Trophoblast cell (in vitro differentiated cells and primary cell): Measurements from ENCODE around the gene MFNG.

ENCODE experiments used
- DNase-seq, 2 donors: peaks; one replicate each; pipeline ENCODE4 v3.0.0-alpha.2; 2016
- H2AFZ ChIP-seq: 2 replicates; pipeline ENCODE4 v1.6.1; 2013; ENCODE audit warnings: low read length, moderate library complexity, mild to moderate bottlenecking; ENCODE audit not compliant: insufficient read depth, poor library complexity
- H2AK5ac ChIP-seq: 2 replicates; pipeline ENCODE4 v1.6.1; 2013; ENCODE audit warnings: mild to moderate bottlenecking, low read length
- H2BK120ac ChIP-seq: 2 replicates; pipeline ENCODE4 v1.6.1; 2013; ENCODE audit warnings: low read length, mild to moderate bottlenecking, moderate library complexity; ENCODE audit not compliant: insufficient read depth, poor library complexity
- H2BK12ac ChIP-seq: 2 replicates; pipeline ENCODE4 v1.6.1; 2013; ENCODE audit warnings: mild to moderate bottlenecking, low read length, moderate library complexity
- H2BK5ac ChIP-seq: 2 replicates; pipeline ENCODE4 v1.6.1; 2013; ENCODE audit warnings: low read length, low read depth, moderate library complexity, mild to moderate bottlenecking; ENCODE audit not compliant: poor library complexity
- H3K14ac ChIP-seq: 2 replicates; pipeline ENCODE4 v1.6.1; 2013; ENCODE audit warnings: mild to moderate bottlenecking, low read length
- H3K18ac ChIP-seq: 2 replicates; pipeline ENCODE4 v1.6.1; 2013; ENCODE audit warnings: mild to moderate bottlenecking, low read length
- H3K23ac ChIP-seq: 2 replicates; pipeline ENCODE4 v1.6.1; 2013; ENCODE audit warnings: low read length
- H3K27ac ChIP-seq: 2 replicates; pipeline ENCODE4 v1.5.1; 2013; ENCODE audit warnings: low read depth, mild to moderate bottlenecking, inconsistent platforms, low read length, moderate library complexity
- H3K27me3 ChIP-seq: 2 replicates; pipeline ENCODE4 v1.6.1; 2013; ENCODE audit warnings: inconsistent platforms, mild to moderate bottlenecking, low read length, moderate library complexity; ENCODE audit not compliant: insufficient read depth
- H3K36me3 ChIP-seq, 2 experiments: 1 replicate in 1 of 2; 2 replicates in 1 of 2; pipeline ENCODE4 v1.6.1; 2013; ENCODE audit warnings: low read length in 2 of 2, mild to moderate bottlenecking in 2 of 2, moderate library complexity in 1 of 2; ENCODE audit not compliant: insufficient read depth in 2 of 2, control insufficient read depth in 1 of 2
- H3K4ac ChIP-seq: 2 replicates; pipeline ENCODE4 v1.6.1; 2013; ENCODE audit warnings: low read depth, mild to moderate bottlenecking, low read length, moderate library complexity
- H3K4me1 ChIP-seq, 2 experiments: 1 replicate in 1 of 2; 2 replicates in 1 of 2; pipeline ENCODE4 v1.6.1; 2013; ENCODE audit warnings: low read length in 2 of 2, mild to moderate bottlenecking in 2 of 2, moderate library complexity in 1 of 2; ENCODE audit not compliant: insufficient read depth in 2 of 2, control insufficient read depth in 1 of 2
- H3K4me2 ChIP-seq: 2 replicates; pipeline ENCODE4 v1.6.1; 2013; ENCODE audit warnings: inconsistent platforms, mild to moderate bottlenecking, low read length, moderate library complexity
- H3K4me3 ChIP-seq: 2 replicates; pipeline ENCODE4 v1.5.1; 2013; ENCODE audit warnings: mild to moderate bottlenecking, low read depth, low read length, inconsistent platforms
- H3K79me1 ChIP-seq: one replicate; pipeline ENCODE4 v1.6.1; 2013; ENCODE audit warnings: low read length
- H3K79me2 ChIP-seq: 2 replicates; pipeline ENCODE4 v1.6.1; 2013; ENCODE audit warnings: low read length, mild to moderate bottlenecking; ENCODE audit not compliant: control insufficient read depth, insufficient read depth, poor library complexity
- H3K9ac ChIP-seq: 2 replicates; pipeline ENCODE4 v1.6.1; 2013; ENCODE audit warnings: mild to moderate bottlenecking, low read length
- H3K9me3 ChIP-seq: 2 replicates; pipeline ENCODE4 v1.6.1; 2013; ENCODE audit warnings: low read depth, mild to moderate bottlenecking, control low read depth, inconsistent platforms, low read length; ENCODE audit not compliant: insufficient read depth
- H4K12ac ChIP-seq: 2 replicates; pipeline ENCODE4 v1.6.1; 2013; ENCODE audit warnings: low read depth, mild to moderate bottlenecking, low read length, moderate library complexity
- H4K8ac ChIP-seq: 2 replicates; pipeline ENCODE4 v1.6.1; 2013; ENCODE audit warnings: low read depth, mild to moderate bottlenecking, low read length, moderate library complexity
- H4K91ac ChIP-seq: one replicate; pipeline ENCODE4 v1.6.1; 2013; ENCODE audit warnings: low read depth, mild to moderate bottlenecking, low read length, moderate library complexity
- WGBS: extraction: QIAGEN DNeasy Blood & Tissue Kit; methylation state at CpG from one replicate; pipeline ENCODE4 v1.1.7; 2013; ENCODE audit warnings: missing lambda C conversion rate; ENCODE audit not compliant: insufficient read length, insufficient coverage; ENCODE audit errors: extremely low coverage; 5-methylcytosine and 5-hydroxymethylcytosine counted together

MFNG gene

DNA sequence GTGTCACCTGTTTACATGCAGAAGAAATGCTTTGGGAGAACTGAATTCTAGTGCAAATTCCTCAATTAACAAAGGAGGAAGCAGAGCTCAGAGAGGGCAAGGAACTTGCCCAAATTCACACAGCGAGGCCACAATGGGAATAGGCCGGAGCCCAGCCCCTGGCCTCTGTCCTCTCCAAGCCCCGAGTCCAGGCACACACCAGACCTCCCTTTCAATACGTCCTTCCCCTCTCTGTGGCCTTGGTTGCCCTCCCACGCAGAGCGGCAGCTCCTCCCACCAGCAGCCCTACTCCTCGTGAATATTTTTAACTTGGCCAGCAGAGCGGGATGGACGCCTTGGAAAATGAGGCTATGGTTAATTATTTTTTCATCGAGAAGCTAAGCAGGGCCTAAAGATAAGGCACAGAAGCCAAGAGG, 34.6 kb upstream of the MFNG start:
- H3K4me2 ChIP-seq, result no peak overlapping the region
- H3K9me3 ChIP-seq, result peaks cover 6% of the 10 kb centered on the region
- no CpG with 5 or more reads among the region's 10 CpGs for WGBS
- peaks cover 11 to 17% of the 10 kb centered on the region in 2 experiments for H3K4me1 ChIP-seq
- H3K27me3 ChIP-seq, result peaks cover 3% of the 10 kb centered on the region
- peaks cover 7% of the 10 kb centered on the region for H3K79me2 ChIP-seq
- no peak overlapping the region for H3K18ac ChIP-seq
- no peak overlapping the region for H3K4ac ChIP-seq
- H2BK120ac ChIP-seq, result no peak overlapping the region
- peaks cover 16% of the 10 kb centered on the region for H3K79me1 ChIP-seq
- no peak overlapping the region for H2AFZ ChIP-seq
- H3K4me3 ChIP-seq, result no peak overlapping the region
- no peak overlapping the region for H3K9ac ChIP-seq
- no peak overlapping the region for H3K23ac ChIP-seq
- H4K91ac ChIP-seq, result no peak overlapping the region
- no peak overlapping the region for H2AK5ac ChIP-seq
- no peak overlapping the region for H3K27ac ChIP-seq
- H2BK12ac ChIP-seq, result no peak overlapping the region
- no peaks in the 10 kb centered on the region for H3K36me3 ChIP-seq
- no peak overlapping the region for H2BK5ac ChIP-seq
- H3K14ac ChIP-seq, result no peak overlapping the region
- DNase-seq, result no peak
- H4K8ac ChIP-seq, result no peak overlapping the region
- H4K12ac ChIP-seq, result no peak overlapping the region

DNA sequence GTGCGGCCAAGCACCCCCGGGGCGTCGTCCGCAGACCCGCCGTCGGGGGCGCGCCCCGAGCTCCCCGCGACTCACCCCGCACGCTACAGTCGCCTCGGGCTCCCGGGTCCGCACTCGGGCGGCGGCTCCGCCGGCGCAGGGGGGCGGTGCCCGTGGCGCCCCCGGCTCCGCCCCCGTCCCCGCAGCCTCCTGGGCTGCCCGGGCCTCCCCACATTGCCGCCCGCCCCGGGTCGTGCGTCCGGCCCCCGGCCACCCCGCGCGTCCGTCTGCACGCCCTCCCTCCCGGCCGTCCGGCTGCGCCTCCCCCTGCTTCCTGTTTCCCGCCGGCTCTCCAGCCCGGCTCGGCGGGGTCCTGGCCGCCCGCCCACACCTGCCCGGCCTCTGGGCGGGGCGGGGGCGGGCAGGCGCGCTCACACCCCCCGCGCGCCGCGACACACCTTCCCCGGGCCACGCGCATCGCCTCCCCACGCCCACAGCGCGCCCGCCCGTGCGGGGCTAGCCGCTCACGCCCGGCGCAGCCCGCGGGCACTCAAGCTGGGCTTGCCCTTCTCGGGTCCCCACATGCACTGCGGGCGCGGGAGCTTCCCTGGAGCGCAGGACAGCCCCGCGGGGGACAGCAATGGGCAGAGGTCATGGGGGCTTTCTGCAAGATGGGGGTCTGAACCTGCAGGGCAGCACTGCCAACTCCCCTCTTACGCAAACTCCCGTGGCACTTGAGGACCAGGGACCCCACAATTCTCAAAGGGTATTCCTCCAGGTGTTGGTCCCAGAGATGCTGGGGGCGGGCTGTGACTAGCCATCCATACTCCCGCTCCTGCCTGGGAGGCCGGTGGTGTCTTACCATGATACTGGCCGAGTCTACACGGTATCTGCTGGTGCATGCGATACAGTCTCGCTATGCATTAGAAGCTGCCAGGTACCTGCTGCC, 33.3 kb upstream of the MFNG start, which contains the start of gene CARD10:
Gene CARD10, minus strand, starts transcription at position 148 of the 928 bp plus-strand sequence. CDS start 215 bp downstream, outside the sequence.
- Histone ChIP-seq H3K9me3 (peaks cover 6% of the 10 kb centered on the region), H3K27me3 (peaks cover 3% of the 10 kb centered on the region), H2BK120ac (peak within 1 kb of the TSS; percentile 40), H3K23ac (no peak within 1 kb of the TSS), H3K9ac (peak within 1 kb of the TSS; percentile 23), H3K79me2 (peaks cover 5% of the 10 kb centered on the region), H3K79me1 (peaks cover 10% of the 10 kb centered on the region), H3K18ac (peak within 1 kb of the TSS; percentile 53), H4K12ac (peak within 1 kb of the TSS; percentile 6), H2AFZ (peak within 1 kb of the TSS; percentile 80), H2AK5ac (no peak within 1 kb of the TSS), H3K27ac (no peak within 1 kb of the TSS), H4K91ac (peak within 1 kb of the TSS; percentile 60), H3K4me3 (peak within 1 kb of the TSS; percentile 68), H2BK12ac (peak within 1 kb of the TSS; percentile 2), H4K8ac (peak within 1 kb of the TSS; percentile 63), H3K36me3 (no peaks in the 10 kb centered on the region), H2BK5ac (no peak within 1 kb of the TSS), H3K14ac (peak within 1 kb of the TSS; percentile 67), H3K4ac (peak within 1 kb of the TSS; percentile 13), H3K4me1 (peaks cover 3 to 7% of the 10 kb centered on the region in 2 experiments), H3K4me2 (peak within 1 kb of the TSS; percentile 70)
- DNase-seq, result peak in 1 of 2 donors; percentile 37
- WGBS, result no CpG with 5 or more reads among the region's 99 CpGs

DNA sequence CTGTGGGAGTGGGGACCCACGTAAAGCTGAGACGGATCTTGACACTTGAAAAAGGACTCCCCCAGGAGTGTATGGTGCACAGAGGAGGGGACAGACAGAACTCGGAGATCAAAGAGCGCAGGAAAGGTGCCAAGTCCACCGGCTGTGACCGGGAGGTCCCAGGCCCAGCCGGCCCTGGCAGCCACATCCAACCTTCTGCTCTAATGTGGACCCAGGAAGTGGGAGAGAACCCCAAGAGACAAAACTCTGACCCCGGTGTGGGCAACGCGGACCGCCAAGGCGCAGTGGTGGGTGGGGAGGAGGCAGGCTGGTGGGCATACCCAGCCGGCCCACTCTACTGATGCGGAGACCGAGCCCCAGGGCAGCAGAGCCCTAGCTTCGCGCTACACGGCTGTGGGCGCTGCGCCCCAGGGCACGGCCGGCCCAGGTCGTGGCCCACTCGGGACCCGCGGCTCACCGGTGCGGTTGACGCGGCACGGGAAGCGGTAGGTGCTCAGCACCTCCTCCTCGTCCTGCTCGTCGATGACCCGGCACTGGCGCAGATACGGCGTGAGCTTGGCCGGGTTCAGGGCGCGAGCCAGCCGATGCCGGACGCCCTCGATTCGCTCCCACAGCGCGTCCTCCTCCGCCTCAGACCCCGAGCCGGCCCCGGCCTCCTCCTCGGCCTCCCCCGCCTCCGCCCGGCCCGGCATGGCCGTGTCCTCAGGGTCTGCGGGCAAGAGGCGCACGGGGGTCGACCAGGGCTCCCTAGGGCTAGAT, 32.5 kb upstream of the MFNG start:
- H3K4me1 ChIP-seq, result peaks cover 3 to 7% of the 10 kb centered on the region in 2 experiments
- no peak overlapping the region for H3K23ac ChIP-seq
- H3K4me3 ChIP-seq, result peak overlapping the region; percentile 68
- peak overlapping the region; percentile 63 for H4K8ac ChIP-seq
- peaks cover 10% of the 10 kb centered on the region for H3K79me1 ChIP-seq
- H3K4ac ChIP-seq, result peak overlapping the region; percentile 13
- H2BK5ac ChIP-seq, result no peak overlapping the region
- no peaks in the 10 kb centered on the region for H3K36me3 ChIP-seq
- peak overlapping the region; percentile 40 for H2BK120ac ChIP-seq
- peaks cover 5% of the 10 kb centered on the region for H3K79me2 ChIP-seq
- H3K14ac ChIP-seq, result peak overlapping the region; percentile 67
- peaks cover 6% of the 10 kb centered on the region for H3K9me3 ChIP-seq
- H2AK5ac ChIP-seq, result no peak overlapping the region
- peak overlapping the region; percentile 70 for H3K4me2 ChIP-seq
- no peak overlapping the region for H3K27ac ChIP-seq
- no peak overlapping the region for H3K9ac ChIP-seq
- H2BK12ac ChIP-seq, result peak overlapping the region; percentile 2
- DNase-seq, result peak in 1 of 2 donors; percentile 14
- peak overlapping the region; percentile 6 for H4K12ac ChIP-seq
- peak overlapping the region; percentile 62 for H2AFZ ChIP-seq
- H4K91ac ChIP-seq, result peak overlapping the region; percentile 60
- peaks cover 3% of the 10 kb centered on the region for H3K27me3 ChIP-seq
- peak overlapping the region; percentile 53 for H3K18ac ChIP-seq
- no CpG with 5 or more reads among the region's 63 CpGs for WGBS

DNA sequence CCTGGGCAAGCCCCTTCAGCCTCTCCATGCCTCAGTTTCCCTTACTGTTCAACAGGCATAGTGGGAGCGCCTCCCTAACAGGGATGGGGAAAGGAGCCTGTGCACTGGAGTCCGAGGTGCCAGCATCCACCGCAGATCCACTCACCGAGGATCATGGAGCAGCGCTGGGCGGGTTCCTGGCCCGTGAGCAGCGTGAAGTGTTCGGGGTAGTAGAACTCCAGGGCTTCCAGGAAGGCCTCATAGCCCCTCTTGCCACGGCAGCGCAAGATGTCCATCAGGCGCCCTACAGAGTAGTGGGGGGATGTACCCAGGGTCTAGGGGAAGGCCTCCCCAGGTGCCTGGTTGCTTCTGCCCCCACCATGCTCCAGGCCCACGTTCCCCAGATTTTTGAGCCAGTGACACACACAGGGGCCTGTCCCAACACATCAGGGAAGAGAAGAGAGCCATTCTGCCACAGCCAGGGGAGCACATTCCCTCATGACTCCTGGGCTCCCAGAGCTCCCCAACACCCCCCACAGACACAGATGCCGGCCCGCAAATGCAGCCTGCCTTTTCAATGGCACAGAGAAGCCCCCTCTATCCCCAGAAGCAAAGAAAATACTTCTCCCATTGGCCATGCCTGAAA, 31.8 kb upstream of the MFNG start:
- Histone ChIP-seq H2BK12ac (no peak overlapping the region), H3K36me3 (no peaks in the 10 kb centered on the region), H3K4me1 (peaks cover 5 to 7% of the 10 kb centered on the region in 2 experiments), H3K9ac (no peak overlapping the region), H3K4ac (no peak overlapping the region), H3K27ac (no peak overlapping the region), H3K9me3 (peaks cover 6% of the 10 kb centered on the region), H4K12ac (no peak overlapping the region), H3K79me2 (peaks cover 5% of the 10 kb centered on the region), H4K91ac (no peak overlapping the region), H3K4me2 (peak overlapping the region; percentile 70), H3K18ac (no peak overlapping the region), H2BK5ac (no peak overlapping the region), H2AK5ac (no peak overlapping the region), H3K27me3 (peaks cover 3% of the 10 kb centered on the region), H3K23ac (no peak overlapping the region), H3K79me1 (peaks cover 10% of the 10 kb centered on the region), H2BK120ac (no peak overlapping the region), H3K4me3 (no peak overlapping the region), H3K14ac (no peak overlapping the region), H2AFZ (no peak overlapping the region), H4K8ac (no peak overlapping the region)
- no CpG with 5 or more reads among the region's 15 CpGs for WGBS
- DNase-seq, result no peak
